ENCODE measurements around the gene CLASP2. TPM values are rescaled to one million over a fixed set of nuclear protein-coding genes. Genes with fewer than 3 reads are reported as not detected.

The CLASP2 gene
- polyA plus RNA-seq, 3 donors = 10.1 to 16.1 (median 13.9) TPM

DNA sequence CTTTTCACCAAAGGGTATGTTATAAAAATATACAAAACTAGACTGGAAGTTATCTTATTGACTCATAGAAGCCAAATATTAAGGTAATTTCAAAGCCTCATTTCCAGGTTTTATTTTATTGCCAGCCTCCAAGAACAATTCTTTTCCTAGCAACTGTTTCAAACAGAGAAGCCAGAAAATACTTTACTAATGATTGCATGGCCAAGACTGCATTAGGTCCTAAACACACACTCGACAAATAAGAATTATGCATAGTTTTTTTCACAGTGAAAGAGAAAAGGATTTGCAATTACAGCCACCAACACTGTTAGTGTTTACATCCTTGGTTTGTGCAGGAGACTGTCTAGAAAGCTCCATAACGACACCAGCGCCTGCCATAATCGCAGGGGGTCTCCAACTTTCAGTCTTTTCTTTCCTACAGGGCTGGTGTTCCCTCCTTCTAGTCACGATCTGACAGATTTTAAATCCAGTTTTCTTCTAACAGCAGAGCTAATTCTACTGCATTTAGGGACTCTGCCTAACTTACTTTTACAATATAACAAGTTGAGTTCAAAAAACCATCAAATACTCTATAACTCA is 58.1 kb downstream of the CLASP2 start:
- H3K4me3 ChIP-seq (replicated peaks in 1 of 3; ENCODE audit: low read depth in 2 of 3, low read length in 3 of 3) = peak overlapping the region in 2 of 3 experiments; percentile 45 to 81
- H3K9me3 ChIP-seq (replicated peaks in 1 of 2; ENCODE audit: control insufficient read depth in 1 of 2, insufficient read depth in 1 of 2, low read length in 2 of 2) = no peaks in the 10 kb centered on the region
- H3K36me3 ChIP-seq (replicated peaks in 1 of 2; ENCODE audit: control insufficient read depth in 1 of 2, insufficient read depth in 2 of 2, low read length in 2 of 2) = no peaks in the 10 kb centered on the region
- DNase-seq = no peak
- no peaks in the 10 kb centered on the region for H3K9me3 Mint-ChIP-seq
- H3K27ac ChIP-seq (ENCODE audit: low read depth in 1 of 2, low read length in 2 of 2) = peak overlapping the region; percentile 77 to 78
- no peaks in the 10 kb centered on the region for H4K20me1 ChIP-seq (ENCODE audit: insufficient read depth, low read length)
- H3K27me3 ChIP-seq (ENCODE audit: control insufficient read depth in 2 of 2, insufficient read depth in 2 of 2, low read length in 2 of 2) = no peaks in the 10 kb centered on the region
- TF ChIP-seq, protein P1, sequence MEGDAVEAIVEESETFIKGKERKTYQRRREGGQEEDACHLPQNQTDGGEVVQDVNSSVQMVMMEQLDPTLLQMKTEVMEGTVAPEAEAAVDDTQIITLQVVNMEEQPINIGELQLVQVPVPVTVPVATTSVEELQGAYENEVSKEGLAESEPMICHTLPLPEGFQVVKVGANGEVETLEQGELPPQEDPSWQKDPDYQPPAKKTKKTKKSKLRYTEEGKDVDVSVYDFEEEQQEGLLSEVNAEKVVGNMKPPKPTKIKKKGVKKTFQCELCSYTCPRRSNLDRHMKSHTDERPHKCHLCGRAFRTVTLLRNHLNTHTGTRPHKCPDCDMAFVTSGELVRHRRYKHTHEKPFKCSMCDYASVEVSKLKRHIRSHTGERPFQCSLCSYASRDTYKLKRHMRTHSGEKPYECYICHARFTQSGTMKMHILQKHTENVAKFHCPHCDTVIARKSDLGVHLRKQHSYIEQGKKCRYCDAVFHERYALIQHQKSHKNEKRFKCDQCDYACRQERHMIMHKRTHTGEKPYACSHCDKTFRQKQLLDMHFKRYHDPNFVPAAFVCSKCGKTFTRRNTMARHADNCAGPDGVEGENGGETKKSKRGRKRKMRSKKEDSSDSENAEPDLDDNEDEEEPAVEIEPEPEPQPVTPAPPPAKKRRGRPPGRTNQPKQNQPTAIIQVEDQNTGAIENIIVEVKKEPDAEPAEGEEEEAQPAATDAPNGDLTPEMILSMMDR (IDR thresholded peaks at IDR 0.05) = no peak
- H3K79me2 ChIP-seq (ENCODE audit: insufficient read depth, low read length) = peaks cover 49% of the 10 kb centered on the region
- H3K9ac ChIP-seq (ENCODE audit: insufficient read depth, low read length, poor library complexity, severe bottlenecking) = peak overlapping the region; percentile 63
- intact Hi-C loops (cut with micrococcal nuclease) = loop anchor here (5.0 to 10.0 kb wide), 3 partner anchors 55 to 135 kb away; partner anchors contain the start of genes CLASP2 (in 2 of the 2) and PDCD6IP (in 1 of the 2)
- no peaks in the 10 kb centered on the region for H3K27me3 Mint-ChIP-seq (ENCODE audit: low read depth in 3 of 3)
- H3K4me1 Mint-ChIP-seq = peaks cover 35% of the 10 kb centered on the region
- peaks cover 24 to 35% of the 10 kb centered on the region in 2 donors for H3K4me1 ChIP-seq (ENCODE audit: control insufficient read depth in 1 of 2, insufficient read depth in 2 of 2, low read length in 2 of 2)
- peak overlapping the region in 1 of 2 donors; percentile 71 for H3K4me3 Mint-ChIP-seq
- H3K36me3 Mint-ChIP-seq = peaks cover 10 to 17% of the 10 kb centered on the region in 2 donors
- H3K4me2 ChIP-seq (replicated peaks; ENCODE audit: extremely low read depth, low read length, poor library complexity, severe bottlenecking) = peak overlapping the region; percentile 85
- WGBS (ENCODE audit: insufficient coverage) = 80% methylated on average over 1 of the region's 5 CpGs
- H2AFZ ChIP-seq (ENCODE audit: insufficient read depth, low read depth, low read length, poor library complexity, severe bottlenecking) = peak overlapping the region; percentile 81
- H3K27ac Mint-ChIP-seq = peak overlapping the region; percentile 4 to 93 (median 85)

DNA sequence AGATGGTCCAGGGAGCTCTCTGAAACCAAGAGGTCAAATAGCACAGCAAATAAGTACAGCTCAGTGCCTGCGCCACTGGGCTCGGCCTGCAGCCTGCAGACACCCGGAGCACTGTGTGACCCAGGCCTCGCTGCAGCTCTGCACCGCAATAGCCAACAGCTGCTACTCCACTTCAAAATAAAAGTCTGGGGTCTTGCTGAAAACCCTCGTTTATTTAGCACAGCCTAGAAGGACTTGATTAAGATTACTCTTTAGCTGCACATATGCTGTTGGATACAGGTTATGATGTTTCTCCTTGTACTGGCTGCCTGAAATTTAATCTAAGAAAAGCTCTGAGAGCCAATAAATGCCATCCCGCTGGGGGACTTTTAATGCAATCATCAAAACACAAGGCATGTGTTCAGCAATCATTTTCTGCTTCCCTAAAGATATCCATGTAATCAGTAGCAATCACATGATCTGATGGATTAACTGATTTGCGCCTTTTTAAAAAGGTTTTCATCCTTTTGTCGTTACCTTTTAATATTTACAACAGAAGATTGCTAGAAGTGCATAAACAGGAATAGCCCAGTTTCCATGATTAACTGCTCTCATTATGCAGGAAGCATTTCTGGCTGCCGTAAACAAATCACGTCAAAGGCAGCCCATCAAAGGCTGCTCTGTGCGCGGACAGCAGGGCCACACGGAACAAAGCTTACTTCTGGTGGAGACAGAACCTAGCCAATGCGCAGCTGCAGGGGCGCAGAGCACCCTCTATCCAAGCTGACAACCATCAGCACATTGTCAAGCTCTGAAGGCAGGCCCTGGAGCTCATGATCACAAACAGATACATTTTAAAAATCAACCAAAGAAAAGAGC is 58.8 kb downstream of the CLASP2 start:
- Histone ChIP-seq H3K9me3 (replicated peaks in 1 of 2; ENCODE audit: control insufficient read depth in 1 of 2, insufficient read depth in 1 of 2, low read length in 2 of 2) (no peaks in the 10 kb centered on the region), H3K36me3 (replicated peaks in 1 of 2; ENCODE audit: control insufficient read depth in 1 of 2, insufficient read depth in 2 of 2, low read length in 2 of 2) (no peaks in the 10 kb centered on the region), H3K27ac (ENCODE audit: low read depth in 1 of 2, low read length in 2 of 2) (peak overlapping the region; percentile 77 to 78), H3K4me1 (ENCODE audit: control insufficient read depth in 1 of 2, insufficient read depth in 2 of 2, low read length in 2 of 2) (peaks cover 18 to 28% of the 10 kb centered on the region in 2 donors), H3K4me3 (replicated peaks in 1 of 3; ENCODE audit: low read depth in 2 of 3, low read length in 3 of 3) (peak overlapping the region; percentile 45 to 81 (median 65)), H4K20me1 (ENCODE audit: insufficient read depth, low read length) (peaks cover 2% of the 10 kb centered on the region), H3K79me2 (ENCODE audit: insufficient read depth, low read length) (peaks cover 51% of the 10 kb centered on the region), H2AFZ (ENCODE audit: insufficient read depth, low read depth, low read length, poor library complexity, severe bottlenecking) (peak overlapping the region; percentile 81), H3K27me3 (ENCODE audit: control insufficient read depth in 2 of 2, insufficient read depth in 2 of 2, low read length in 2 of 2) (no peaks in the 10 kb centered on the region), H3K9ac (ENCODE audit: insufficient read depth, low read length, poor library complexity, severe bottlenecking) (peak overlapping the region; percentile 63), H3K4me2 (replicated peaks; ENCODE audit: extremely low read depth, low read length, poor library complexity, severe bottlenecking) (peak overlapping the region; percentile 85)
- peak; percentile 32 to 47 (median 32) for DNase-seq
- intact Hi-C loops (cut with micrococcal nuclease) = loop anchor here (5.0 to 10.0 kb wide), 2 partner anchors 56 to 58 kb away; partner anchors contain the start of gene CLASP2 (in 2 of the 2)
- H3K27ac Mint-ChIP-seq = peak overlapping the region; percentile 4 to 93 (median 85)
- peak overlapping the region; percentile 71 to 88 for H3K4me3 Mint-ChIP-seq
- H3K27me3 Mint-ChIP-seq (ENCODE audit: low read depth in 3 of 3) = no peaks in the 10 kb centered on the region
- H3K9me3 Mint-ChIP-seq = no peaks in the 10 kb centered on the region
- H3K36me3 Mint-ChIP-seq = peaks cover 9 to 17% of the 10 kb centered on the region in 2 donors
- TF ChIP-seq, protein P1 (IDR thresholded peaks at IDR 0.05) = no peak
- peaks cover 28% of the 10 kb centered on the region for H3K4me1 Mint-ChIP-seq
- 0% methylated on average over 12 of the region's 16 CpGs for WGBS (ENCODE audit: insufficient coverage)
